ENCODE data around the gene SNTG2. TPM values are rescaled to one million over a fixed set of nuclear protein-coding genes. Genes with fewer than 3 reads are reported as not detected.

The SNTG2 gene
- total RNA-seq, 1 donor from 2014 or later, result 2.2 TPM

DNA sequence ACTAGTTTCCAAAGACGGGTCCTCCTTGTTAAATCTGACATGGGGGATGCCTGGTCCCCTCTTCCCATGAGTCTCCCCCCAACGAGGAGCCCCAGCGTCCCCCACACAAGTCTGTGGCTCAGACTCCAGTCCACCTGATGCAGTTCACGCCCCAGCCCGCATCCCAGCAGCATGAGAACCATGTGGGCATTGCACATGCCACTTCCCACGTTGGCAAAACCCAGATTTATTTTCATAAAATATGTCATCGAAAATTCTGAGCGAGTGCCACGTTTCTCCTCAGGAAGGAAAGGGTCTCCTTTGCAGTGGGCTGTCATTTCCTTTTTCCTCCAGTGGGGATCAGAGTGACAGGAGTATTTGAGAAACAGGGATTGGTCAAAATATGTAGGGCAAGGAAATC is 417.0 kb downstream of the SNTG2 start:
- TF ChIP-seq, protein P1, sequence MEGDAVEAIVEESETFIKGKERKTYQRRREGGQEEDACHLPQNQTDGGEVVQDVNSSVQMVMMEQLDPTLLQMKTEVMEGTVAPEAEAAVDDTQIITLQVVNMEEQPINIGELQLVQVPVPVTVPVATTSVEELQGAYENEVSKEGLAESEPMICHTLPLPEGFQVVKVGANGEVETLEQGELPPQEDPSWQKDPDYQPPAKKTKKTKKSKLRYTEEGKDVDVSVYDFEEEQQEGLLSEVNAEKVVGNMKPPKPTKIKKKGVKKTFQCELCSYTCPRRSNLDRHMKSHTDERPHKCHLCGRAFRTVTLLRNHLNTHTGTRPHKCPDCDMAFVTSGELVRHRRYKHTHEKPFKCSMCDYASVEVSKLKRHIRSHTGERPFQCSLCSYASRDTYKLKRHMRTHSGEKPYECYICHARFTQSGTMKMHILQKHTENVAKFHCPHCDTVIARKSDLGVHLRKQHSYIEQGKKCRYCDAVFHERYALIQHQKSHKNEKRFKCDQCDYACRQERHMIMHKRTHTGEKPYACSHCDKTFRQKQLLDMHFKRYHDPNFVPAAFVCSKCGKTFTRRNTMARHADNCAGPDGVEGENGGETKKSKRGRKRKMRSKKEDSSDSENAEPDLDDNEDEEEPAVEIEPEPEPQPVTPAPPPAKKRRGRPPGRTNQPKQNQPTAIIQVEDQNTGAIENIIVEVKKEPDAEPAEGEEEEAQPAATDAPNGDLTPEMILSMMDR (IDR thresholded peaks at IDR 0.05), result no peak
- Mint-ChIP-seq H3K4me1 (peaks cover 7% of the 10 kb centered on the region), H3K36me3 (ENCODE audit: low read depth) (no peaks in the 10 kb centered on the region), H3K4me3 (no peak overlapping the region), H3K27me3 (no peaks in the 10 kb centered on the region), H3K27ac (no peak overlapping the region), H3K9me3 (no peaks in the 10 kb centered on the region)
- DNase-seq (no peak), ATAC-seq (ENCODE audit: low read depth) (no peak)
- intact Hi-C loops (cut with micrococcal nuclease), result no loop called here
- ChIA-PET POLR2A (no interaction called here), CTCF (no interaction called here)

DNA sequence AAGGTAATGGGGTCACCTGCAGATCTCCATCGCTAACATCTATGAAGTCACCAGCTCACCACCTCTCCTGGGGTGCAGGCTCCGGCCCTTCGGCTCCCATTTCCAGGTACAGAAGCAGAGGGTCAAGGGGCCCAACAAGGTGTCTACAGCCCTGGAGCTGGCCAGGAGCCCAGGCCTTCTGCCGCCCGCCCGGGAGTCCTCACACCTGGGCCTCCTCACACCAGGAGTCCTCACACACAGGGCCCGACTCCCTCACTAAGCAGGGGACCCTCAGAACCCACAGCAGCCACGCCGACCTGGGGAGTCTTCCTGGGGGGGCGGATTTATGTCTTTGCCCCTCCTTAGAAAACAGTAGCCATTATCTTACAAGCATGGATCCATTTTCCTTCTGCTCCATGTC is 419.3 kb downstream of the SNTG2 start:
- ChIA-PET CTCF (no interaction called here), POLR2A (no interaction called here)
- DNase-seq (no peak), ATAC-seq (ENCODE audit: low read depth) (no peak)
- intact Hi-C loops (cut with micrococcal nuclease), result no loop called here
- peaks cover 7% of the 10 kb centered on the region for H3K4me1 Mint-ChIP-seq
- TF ChIP-seq, protein P1 (IDR thresholded peaks at IDR 0.05), result no peak
- H3K27me3 Mint-ChIP-seq, result no peaks in the 10 kb centered on the region
- no peaks in the 10 kb centered on the region for H3K9me3 Mint-ChIP-seq
- no peaks in the 10 kb centered on the region for H3K36me3 Mint-ChIP-seq (ENCODE audit: low read depth)
- H3K27ac Mint-ChIP-seq, result no peak overlapping the region
- no peak overlapping the region for H3K4me3 Mint-ChIP-seq

DNA sequence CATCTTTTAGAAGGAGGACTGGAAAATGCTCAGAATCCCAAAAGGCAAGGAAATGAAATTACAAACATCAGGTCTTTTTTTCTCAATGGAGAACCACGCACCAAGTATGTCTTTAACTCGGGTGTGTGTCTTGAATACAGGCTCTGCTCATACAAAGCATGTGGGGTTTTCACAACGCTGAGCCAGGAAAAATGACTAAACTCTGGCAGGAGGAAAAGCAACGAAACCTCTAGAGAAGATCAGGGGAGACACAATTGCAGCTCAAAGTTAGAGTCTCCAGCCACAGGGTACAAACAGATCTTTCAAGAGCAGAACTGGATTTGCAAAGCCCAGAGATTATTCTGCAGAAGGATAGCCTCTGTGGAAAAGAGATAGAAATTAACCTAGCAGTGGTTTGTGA is 419.8 kb downstream of the SNTG2 start:
- H3K27me3 Mint-ChIP-seq, result no peaks in the 10 kb centered on the region
- H3K9me3 Mint-ChIP-seq, result no peaks in the 10 kb centered on the region
- intact Hi-C loops (cut with micrococcal nuclease), result no loop called here

DNA sequence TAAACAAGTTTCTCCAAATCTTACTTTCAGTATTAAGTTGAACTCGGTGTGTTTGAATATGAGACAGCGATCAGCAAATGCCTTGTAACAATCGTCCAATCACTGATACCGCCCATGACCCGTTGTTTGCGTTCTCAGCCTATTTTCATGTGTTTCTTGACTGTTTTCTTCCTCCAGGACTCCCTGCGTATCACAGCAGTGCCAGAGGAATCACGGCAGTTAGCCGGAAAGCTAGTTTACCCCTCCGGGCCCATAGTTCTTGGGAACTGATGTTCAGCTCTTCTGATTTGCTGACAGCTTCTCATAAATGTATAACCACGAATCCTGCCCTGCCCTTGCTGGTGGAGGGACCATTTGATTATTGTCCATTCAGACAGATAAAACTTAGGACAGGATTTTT is 420.4 kb downstream of the SNTG2 start:
- ChIA-PET POLR2A (no interaction called here), CTCF (no interaction called here)
- no peaks in the 10 kb centered on the region for H3K36me3 Mint-ChIP-seq (ENCODE audit: low read depth)
- TF ChIP-seq, protein P1 (IDR thresholded peaks at IDR 0.05), result no peak
- ATAC-seq (ENCODE audit: low read depth) (no peak), DNase-seq (no peak)
- H3K27ac Mint-ChIP-seq, result no peak overlapping the region
- intact Hi-C loops (cut with micrococcal nuclease), result no loop called here
- no peaks in the 10 kb centered on the region for H3K9me3 Mint-ChIP-seq
- no peaks in the 10 kb centered on the region for H3K27me3 Mint-ChIP-seq
- no peak overlapping the region for H3K4me3 Mint-ChIP-seq
- H3K4me1 Mint-ChIP-seq, result peaks cover 8% of the 10 kb centered on the region

More for the DNA sequence above, 419.8 kb downstream of the SNTG2 start:
- Mint-ChIP-seq H3K4me1 (peaks cover 7% of the 10 kb centered on the region), H3K4me3 (no peak overlapping the region), H3K27ac (no peak overlapping the region), H3K36me3 (ENCODE audit: low read depth) (no peaks in the 10 kb centered on the region)
- TF ChIP-seq, protein P1 (IDR thresholded peaks at IDR 0.05), result no peak
- CTCF ChIA-PET, result no interaction called here
- POLR2A ChIA-PET, result no interaction called here
- DNase-seq (no peak), ATAC-seq (ENCODE audit: low read depth) (no peak)

DNA sequence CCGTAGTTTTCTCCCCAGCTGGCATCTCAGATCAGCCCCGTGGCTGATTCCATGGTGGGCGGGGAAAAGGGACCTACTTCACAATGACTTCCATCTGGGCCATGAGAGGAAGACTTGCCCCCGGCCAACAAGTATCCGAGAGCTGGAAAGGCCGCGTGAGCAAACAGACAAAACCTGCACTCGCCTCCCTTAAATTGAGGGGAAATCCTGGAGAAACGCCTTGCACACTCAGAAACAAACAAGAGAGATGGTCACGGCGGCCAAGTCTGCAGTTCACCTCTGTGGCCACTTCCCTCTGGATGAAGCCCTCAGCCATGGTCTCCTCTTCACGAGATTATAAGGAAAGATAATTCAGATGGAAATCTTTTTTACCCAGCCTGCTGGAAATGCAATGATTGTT is 423.2 kb downstream of the SNTG2 start:
- POLR2A ChIA-PET, result no interaction called here
- no peak for ATAC-seq (ENCODE audit: low read depth)
- no peak for DNase-seq
- Mint-ChIP-seq H3K9me3 (no peaks in the 10 kb centered on the region), H3K27me3 (no peaks in the 10 kb centered on the region), H3K36me3 (ENCODE audit: low read depth) (no peaks in the 10 kb centered on the region), H3K27ac (no peak overlapping the region), H3K4me1 (peaks cover 5% of the 10 kb centered on the region), H3K4me3 (no peak overlapping the region)
- TF ChIP-seq, protein P1 (IDR thresholded peaks at IDR 0.05), result no peak
- intact Hi-C loops (cut with micrococcal nuclease), result no loop called here
- CTCF ChIA-PET, result no interaction called here
